ENCODE results near the gene ZNF70.

ZNF70 gene

GRCh38 chr22:23778577-23778900 lies 27.6 kb upstream of the ZNF70 start:
- no peak for FAIRE-seq

GRCh38 chr22:23777776-23778576 lies 27.1 kb upstream of the ZNF70 start:
- no peak for FAIRE-seq

- FAIRE-seq, result no peak
Observed at GRCh38 chr22:23775779-23776375, 25.0 kb upstream of the ZNF70 start.

GRCh38 chr22:23774922-23775436 lies 24.1 kb upstream of the ZNF70 start:
- FAIRE-seq, result no peak

- FAIRE-seq, result no peak
Observed at GRCh38 chr22:23774114-23774921, 23.4 kb upstream of the ZNF70 start.

GRCh38 chr22:23773483-23774113 lies 22.7 kb upstream of the ZNF70 start:
- FAIRE-seq, result no peak

- FAIRE-seq, result no peak
Observed at GRCh38 chr22:23772649-23773473, 21.9 kb upstream of the ZNF70 start, which contains the start of gene MMP11. MMP11 (plus strand) TSS chr22:23772849; CDS start chr22:23772871, 22 bp downstream.

GRCh38 chr22:23772315-23772648 lies 21.4 kb upstream of the ZNF70 start:
- FAIRE-seq, result no peak

- no peak for FAIRE-seq
Observed at GRCh38 chr22:23769321-23769965, 18.5 kb upstream of the ZNF70 start.

GRCh38 chr22:23767673-23768548 lies 17.0 kb upstream of the ZNF70 start, which contains the start of gene CHCHD10:
CHCHD10 (minus strand) TSS chr22:23767972; CDS start chr22:23767874, 98 bp downstream.
- no peak for FAIRE-seq

GRCh38 chr22:23767303-23767672 lies 16.4 kb upstream of the ZNF70 start:
- no peak for FAIRE-seq

GRCh38 chr22:23764899-23765881 lies 14.3 kb upstream of the ZNF70 start:
- no peak for FAIRE-seq

GRCh38 chr22:23763954-23764353 lies 13.0 kb upstream of the ZNF70 start:
- FAIRE-seq, result no peak

GRCh38 chr22:23763579-23763945 lies 12.7 kb upstream of the ZNF70 start:
- FAIRE-seq, result no peak

- no peak for FAIRE-seq
Observed at GRCh38 chr22:23762842-23763578, 12.1 kb upstream of the ZNF70 start, which contains the start of gene C22orf15. C22orf15 (plus strand) TSS chr22:23762990; CDS start chr22:23763307, 317 bp downstream.

- FAIRE-seq, result no peak
Observed at GRCh38 chr22:23760056-23760455, 9.1 kb upstream of the ZNF70 start.

- no peak for FAIRE-seq
Observed at GRCh38 chr22:23759566-23759965, 8.7 kb upstream of the ZNF70 start.

- no peak for FAIRE-seq
Observed at GRCh38 chr22:23756891-23757290, 6.0 kb upstream of the ZNF70 start.

GRCh38 chr22:23755711-23756110 lies 4.8 kb upstream of the ZNF70 start:
- FAIRE-seq, result no peak
